Stimulated activated CD8-positive, alpha-beta memory T cell treated with anti-CD3 and anti-CD28 coated beads, Interleukin-4, amount 100 ng/mL, for 1 hour (primary cell): ENCODE measurements around the gene RPL36AL.
A peak's percentile ranks its signal among the peaks of the same experiment; 100 is the strongest.
"Not testable (repeated sequence)": the region's sequence is repeated elsewhere in the genome, so short reads cannot be mapped to it uniquely, and the experiment has no call there.

ENCODE experiments used
- DNase-seq, 2 donors: peaks; one replicate each; pipeline ENCODE4 v3.0.0-alpha.2; 2020; ENCODE audit warnings: low read depth in 2 of 2, low spot score in 1 of 2

RPL36AL gene

GRCh38 chr14:49619730-49620129 is 696 bp downstream of the RPL36AL start:
- no peak for DNase-seq

- DNase-seq, result not testable (repeated sequence)
These were observed 1.2 kb downstream of the RPL36AL start for GRCh38 chr14:49619273-49619672.

- no peak for DNase-seq
These were observed 2.4 kb downstream of the RPL36AL start for GRCh38 chr14:49617852-49618519.

- no peak for DNase-seq
These were observed 4.7 kb downstream of the RPL36AL start for GRCh38 chr14:49615776-49616175.

- no peak for DNase-seq
These were observed 6.2 kb downstream of the RPL36AL start for GRCh38 chr14:49614196-49614595.

GRCh38 chr14:49612671-49613070 is 7.8 kb downstream of the RPL36AL start:
- no peak for DNase-seq

GRCh38 chr14:49612251-49612650 is 8.2 kb downstream of the RPL36AL start:
- no peak for DNase-seq

- DNase-seq, result no peak
These were observed 12.8 kb downstream of the RPL36AL start for GRCh38 chr14:49607583-49607982.

- peak; percentile 60 to 67 for DNase-seq
These were observed 21.7 kb downstream of the RPL36AL start, which contains the start of gene LRR1 for GRCh38 chr14:49598485-49599300. LRR1 (plus strand) TSS chr14:49598940; CDS start chr14:49599021, 81 bp downstream.

- DNase-seq, result no peak
These were observed 22.3 kb downstream of the RPL36AL start for GRCh38 chr14:49598189-49598484.

- no peak for DNase-seq
These were observed 25.9 kb downstream of the RPL36AL start for GRCh38 chr14:49594347-49595091.

- DNase-seq, result no peak
These were observed 27.4 kb downstream of the RPL36AL start for GRCh38 chr14:49593016-49593415.

- DNase-seq, result no peak
These were observed 31.0 kb downstream of the RPL36AL start for GRCh38 chr14:49589387-49589786.

- peak in 1 of 2 donors; percentile 11 for DNase-seq
These were observed 33.6 kb downstream of the RPL36AL start for GRCh38 chr14:49586673-49587460.

GRCh38 chr14:49585803-49586672 is 34.4 kb downstream of the RPL36AL start, which contains the start of gene RPS29:
RPS29 (minus strand) TSS chr14:49586380; CDS start chr14:49586346, 34 bp downstream.
- DNase-seq, result peak; percentile 97

- DNase-seq, result not testable (repeated sequence)
These were observed 35.3 kb downstream of the RPL36AL start for GRCh38 chr14:49584981-49585640.

- no peak for DNase-seq
These were observed 36.4 kb downstream of the RPL36AL start for GRCh38 chr14:49584058-49584457.

- DNase-seq, result no peak
These were observed 36.8 kb downstream of the RPL36AL start for GRCh38 chr14:49583629-49584028.
